PFSK-1 (cell line): ENCODE data around the gene ZFAND6.

Experiments
- FOXP2 ChIP-seq: optimal IDR thresholded peaks from 2 replicates; pipeline ENCODE3; 2011; ENCODE audit warnings: borderline replicate concordance, control low read depth, inconsistent platforms; ENCODE audit not compliant: insufficient read depth; ENCODE audit errors: extremely low read length, extremely low read depth
- SIN3A ChIP-seq: IDR thresholded peaks from 2 replicates; pipeline ENCODE4 v1.6.1; 2012; ENCODE audit warnings: mild to moderate bottlenecking, low read length, moderate library complexity, borderline replicate concordance; ENCODE audit not compliant: insufficient read depth

- no peak for TF ChIP-seq FOXP2
- TF ChIP-seq SIN3A = no peak
These were observed 1.4 kb upstream of the ZFAND6 start for GRCh38 chr15:80058044-80058443.
